Hepatocyte (in vitro differentiated cells): Measurements from ENCODE around the gene TEN1.

Source experiments
- CTCF ChIP-seq: fragments of 200-600 bp; sonication (generic); IDR thresholded peaks from 2 replicates; pipeline ENCODE4 v1.5.1; 2016; ENCODE audit warnings: antibody characterized with exemption, mild to moderate bottlenecking; ENCODE audit not compliant: poor library complexity
- EZH2 ChIP-seq: fragments of 200-600 bp; sonication (generic); IDR thresholded peaks from 2 replicates; pipeline ENCODE4 v1.6.1; 2016; ENCODE audit warnings: antibody characterized with exemption, mild to moderate bottlenecking, borderline replicate concordance
- EZH2phosphoT487 ChIP-seq: fragments of 200-600 bp; sonication (generic); IDR thresholded peaks from one replicate; pipeline ENCODE4 v1.6.1; 2018; ENCODE audit warnings: antibody characterized with exemption, mild to moderate bottlenecking, low read depth, moderate library complexity; ENCODE audit not compliant: unreplicated experiment, severe bottlenecking

DNA sequence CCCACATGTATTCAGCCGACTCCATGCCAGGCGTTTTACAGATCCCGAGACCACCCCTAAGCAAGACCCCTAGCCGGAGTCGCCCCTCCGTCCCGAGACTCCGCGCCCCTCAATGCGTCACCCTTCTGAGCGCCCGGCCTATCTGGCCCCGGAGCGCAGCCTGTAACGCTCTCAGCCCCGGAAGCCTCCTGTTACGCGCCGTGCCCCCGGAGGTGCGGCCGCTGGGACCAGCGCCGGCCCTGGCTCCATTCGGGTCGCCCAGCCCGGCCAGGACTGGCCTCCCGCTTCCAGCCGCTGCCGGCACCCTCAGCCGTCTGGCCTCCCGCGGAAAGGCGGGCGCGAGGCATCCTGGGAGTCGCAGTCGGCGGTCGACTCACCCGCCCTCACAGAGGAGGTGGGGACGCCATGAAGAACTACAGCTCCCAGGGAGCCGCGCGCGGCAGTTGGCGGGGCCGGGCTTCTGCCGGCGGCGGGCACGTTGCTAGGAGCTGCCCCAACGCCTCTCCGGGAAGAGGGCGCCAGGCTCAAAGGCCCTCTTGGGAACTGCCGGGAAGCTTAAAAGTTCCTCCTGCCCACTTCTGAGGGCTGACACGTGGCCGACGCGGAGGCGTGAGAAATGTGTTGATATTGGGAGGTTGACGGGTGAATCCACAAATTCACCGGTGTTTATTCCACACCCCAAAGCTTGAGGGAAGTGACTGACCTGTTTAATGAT lies 38.2 kb upstream of the TEN1 start, which contains the start of gene FBF1:
- TF ChIP-seq EZH2, result no peak
- no peak for TF ChIP-seq CTCF
- no peak for TF ChIP-seq EZH2phosphoT487
